ENCODE data around the gene NDUFS2.
A peak's percentile ranks its signal among the peaks of the same experiment; 100 is the strongest.

Gene NDUFS2

DNA sequence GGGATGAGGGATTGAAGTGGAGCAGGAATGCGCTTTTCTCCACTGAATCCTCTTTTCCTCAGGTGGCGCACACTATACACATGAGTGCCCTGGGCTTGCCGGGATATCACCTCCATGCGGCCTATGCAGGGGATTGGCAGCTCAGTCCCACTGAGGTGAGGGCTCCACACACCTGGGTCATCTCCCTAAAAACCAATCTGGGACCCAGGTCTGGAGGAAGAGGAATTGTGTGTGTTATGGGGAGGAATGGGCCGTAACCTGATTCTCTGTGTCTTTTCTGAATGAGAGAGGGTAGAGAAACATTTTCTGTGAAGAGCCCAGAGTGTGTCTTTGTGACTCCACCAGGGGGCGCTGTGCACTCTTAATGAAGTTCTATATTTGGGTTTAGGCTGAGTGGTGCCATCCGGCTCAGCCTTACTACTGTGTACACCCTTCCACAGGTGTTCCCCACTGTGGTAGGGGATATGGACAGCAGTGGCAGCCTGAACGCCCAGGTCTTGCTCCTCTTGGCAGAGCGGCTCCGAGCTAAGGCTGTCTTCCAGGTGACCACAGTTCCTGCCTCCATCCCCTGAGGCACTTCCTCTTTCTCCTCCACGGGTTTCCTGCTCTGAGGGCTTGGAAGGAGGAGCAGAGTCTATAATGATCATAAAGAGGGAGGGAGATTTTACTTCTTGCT, 25.2 kb downstream of the NDUFS2 start:
- peaks cover 5% of the 10 kb centered on the region for H3K79me2 ChIP-seq (ENCODE audit: control insufficient read depth, insufficient read depth, low read length, poor library complexity)
- H3K9ac ChIP-seq (ENCODE audit: low read length): no peak overlapping the region
- H3K18ac ChIP-seq (ENCODE audit: low read length): peak overlapping the region; percentile 12
- peak overlapping the region; percentile 7 for H4K12ac ChIP-seq (ENCODE audit: low read depth, low read length)
- H3K4me3 ChIP-seq (ENCODE audit: low read depth, low read length): no peak overlapping the region
- no peak overlapping the region for H2BK120ac ChIP-seq (ENCODE audit: insufficient read depth, low read length, poor library complexity)
- H4K91ac ChIP-seq (ENCODE audit: low read depth, low read length): peak overlapping the region; percentile 73
- H2BK12ac ChIP-seq (ENCODE audit: low read length): peak overlapping the region; percentile 28
- H2BK5ac ChIP-seq (ENCODE audit: low read depth, low read length, poor library complexity): no peak overlapping the region
- H3K36me3 ChIP-seq (ENCODE audit: control insufficient read depth in 1 of 2, insufficient read depth in 2 of 2, low read length in 2 of 2): peaks cover 10 to 17% of the 10 kb centered on the region in 2 experiments
- H3K23ac ChIP-seq (ENCODE audit: low read length): no peak overlapping the region
- no peaks in the 10 kb centered on the region for H3K27me3 ChIP-seq (ENCODE audit: insufficient read depth, low read length)
- H3K4me1 ChIP-seq (ENCODE audit: control insufficient read depth in 1 of 2, insufficient read depth in 2 of 2, low read length in 2 of 2): peaks cover 23 to 27% of the 10 kb centered on the region in 2 experiments
- peak overlapping the region; percentile 2 for H2AFZ ChIP-seq (ENCODE audit: insufficient read depth, low read length, poor library complexity)
- H4K8ac ChIP-seq (ENCODE audit: low read depth, low read length): peak overlapping the region; percentile 63
- no peaks in the 10 kb centered on the region for H3K9me3 ChIP-seq (ENCODE audit: insufficient read depth, low read depth, low read length)
- H3K14ac ChIP-seq (ENCODE audit: low read length): peak overlapping the region; percentile 13
- DNase-seq: peak; percentile 66 to 90
- H3K4me2 ChIP-seq (ENCODE audit: low read length): peak overlapping the region; percentile 49
- H3K27ac ChIP-seq (ENCODE audit: low read depth, low read length): no peak overlapping the region
- WGBS (ENCODE audit: extremely low coverage, insufficient coverage, insufficient read length): no CpG with 5 or more reads among the region's 11 CpGs
- H3K4ac ChIP-seq (ENCODE audit: low read depth, low read length): no peak overlapping the region
- peak overlapping the region; percentile 25 for H2AK5ac ChIP-seq (ENCODE audit: low read length)
- H3K79me1 ChIP-seq (ENCODE audit: low read length): peaks cover 20% of the 10 kb centered on the region

DNA sequence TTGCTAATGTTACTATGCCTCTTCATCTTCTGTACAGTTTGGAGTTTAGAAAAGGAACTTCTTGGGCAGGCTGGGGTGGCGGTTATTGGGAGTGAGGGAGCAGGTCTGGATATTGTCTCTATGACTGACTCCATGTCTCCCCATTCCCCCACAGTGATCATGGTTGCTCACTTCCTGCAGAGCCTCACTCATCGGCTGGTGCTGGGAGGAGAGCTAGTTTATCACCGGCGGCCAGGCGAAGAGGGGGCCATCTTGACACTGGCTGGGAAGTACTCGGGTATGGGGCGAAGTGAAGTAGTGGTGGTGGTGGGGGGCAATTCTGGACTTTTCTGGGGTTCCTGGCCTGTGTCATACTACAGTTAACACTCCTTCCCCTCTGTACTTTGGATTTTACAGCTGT, 25.9 kb downstream of the NDUFS2 start:
- Histone ChIP-seq H2BK120ac (ENCODE audit: insufficient read depth, low read length, poor library complexity) (no peak overlapping the region), H2BK12ac (ENCODE audit: low read length) (peak overlapping the region; percentile 47), H3K27ac (ENCODE audit: low read depth, low read length) (no peak overlapping the region), H3K79me2 (ENCODE audit: control insufficient read depth, insufficient read depth, low read length, poor library complexity) (peaks cover 5% of the 10 kb centered on the region), H2BK5ac (ENCODE audit: low read depth, low read length, poor library complexity) (no peak overlapping the region), H3K14ac (ENCODE audit: low read length) (no peak overlapping the region), H3K4me3 (ENCODE audit: low read depth, low read length) (no peak overlapping the region), H3K79me1 (ENCODE audit: low read length) (peaks cover 18% of the 10 kb centered on the region), H3K4me1 (ENCODE audit: control insufficient read depth in 1 of 2, insufficient read depth in 2 of 2, low read length in 2 of 2) (peaks cover 23 to 27% of the 10 kb centered on the region in 2 experiments), H2AK5ac (ENCODE audit: low read length) (no peak overlapping the region), H3K4ac (ENCODE audit: low read depth, low read length) (no peak overlapping the region), H3K23ac (ENCODE audit: low read length) (no peak overlapping the region), H4K8ac (ENCODE audit: low read depth, low read length) (peak overlapping the region; percentile 21), H3K18ac (ENCODE audit: low read length) (peak overlapping the region; percentile 31), H3K9ac (ENCODE audit: low read length) (no peak overlapping the region), H2AFZ (ENCODE audit: insufficient read depth, low read length, poor library complexity) (no peak overlapping the region), H4K12ac (ENCODE audit: low read depth, low read length) (no peak overlapping the region), H4K91ac (ENCODE audit: low read depth, low read length) (peak overlapping the region; percentile 28), H3K9me3 (ENCODE audit: insufficient read depth, low read depth, low read length) (peaks cover under 1% of the 10 kb centered on the region), H3K4me2 (ENCODE audit: low read length) (no peak overlapping the region), H3K36me3 (ENCODE audit: control insufficient read depth in 1 of 2, insufficient read depth in 2 of 2, low read length in 2 of 2) (peaks cover 10 to 17% of the 10 kb centered on the region in 2 experiments), H3K27me3 (ENCODE audit: insufficient read depth, low read length) (no peaks in the 10 kb centered on the region)
- DNase-seq: no peak
- WGBS (ENCODE audit: extremely low coverage, insufficient coverage, insufficient read length): no CpG with 5 or more reads among the region's 7 CpGs

GRCh38 chr1:161229896-161230295, 27.7 kb downstream of the NDUFS2 start:
- peaks cover 10 to 17% of the 10 kb centered on the region in 2 experiments for H3K36me3 ChIP-seq (ENCODE audit: control insufficient read depth in 1 of 2, insufficient read depth in 2 of 2, low read length in 2 of 2)
- H3K23ac ChIP-seq (ENCODE audit: low read length): no peak overlapping the region
- H4K12ac ChIP-seq (ENCODE audit: low read depth, low read length): no peak overlapping the region
- H2BK12ac ChIP-seq (ENCODE audit: low read length): no peak overlapping the region
- no peak overlapping the region for H2BK5ac ChIP-seq (ENCODE audit: low read depth, low read length, poor library complexity)
- no peaks in the 10 kb centered on the region for H3K27me3 ChIP-seq (ENCODE audit: insufficient read depth, low read length)
- no CpG with 5 or more reads among the region's 3 CpGs for WGBS (ENCODE audit: extremely low coverage, insufficient coverage, insufficient read length)
- no peak overlapping the region for H3K18ac ChIP-seq (ENCODE audit: low read length)
- H3K9me3 ChIP-seq (ENCODE audit: insufficient read depth, low read depth, low read length): peaks cover 1% of the 10 kb centered on the region
- peaks cover 15% of the 10 kb centered on the region for H3K79me1 ChIP-seq (ENCODE audit: low read length)
- H2AFZ ChIP-seq (ENCODE audit: insufficient read depth, low read length, poor library complexity): no peak overlapping the region
- H3K14ac ChIP-seq (ENCODE audit: low read length): no peak overlapping the region
- H3K79me2 ChIP-seq (ENCODE audit: control insufficient read depth, insufficient read depth, low read length, poor library complexity): peaks cover 5% of the 10 kb centered on the region
- no peak overlapping the region for H4K91ac ChIP-seq (ENCODE audit: low read depth, low read length)
- H3K4ac ChIP-seq (ENCODE audit: low read depth, low read length): no peak overlapping the region
- H3K9ac ChIP-seq (ENCODE audit: low read length): no peak overlapping the region
- no peak overlapping the region for H3K4me2 ChIP-seq (ENCODE audit: low read length)
- H4K8ac ChIP-seq (ENCODE audit: low read depth, low read length): no peak overlapping the region
- no peak overlapping the region for H3K27ac ChIP-seq (ENCODE audit: low read depth, low read length)
- H3K4me1 ChIP-seq (ENCODE audit: control insufficient read depth in 1 of 2, insufficient read depth in 2 of 2, low read length in 2 of 2): peaks cover 23 to 25% of the 10 kb centered on the region in 2 experiments
- DNase-seq: no peak
- H3K4me3 ChIP-seq (ENCODE audit: low read depth, low read length): no peak overlapping the region
- H2BK120ac ChIP-seq (ENCODE audit: insufficient read depth, low read length, poor library complexity): no peak overlapping the region
- H2AK5ac ChIP-seq (ENCODE audit: low read length): no peak overlapping the region

DNA sequence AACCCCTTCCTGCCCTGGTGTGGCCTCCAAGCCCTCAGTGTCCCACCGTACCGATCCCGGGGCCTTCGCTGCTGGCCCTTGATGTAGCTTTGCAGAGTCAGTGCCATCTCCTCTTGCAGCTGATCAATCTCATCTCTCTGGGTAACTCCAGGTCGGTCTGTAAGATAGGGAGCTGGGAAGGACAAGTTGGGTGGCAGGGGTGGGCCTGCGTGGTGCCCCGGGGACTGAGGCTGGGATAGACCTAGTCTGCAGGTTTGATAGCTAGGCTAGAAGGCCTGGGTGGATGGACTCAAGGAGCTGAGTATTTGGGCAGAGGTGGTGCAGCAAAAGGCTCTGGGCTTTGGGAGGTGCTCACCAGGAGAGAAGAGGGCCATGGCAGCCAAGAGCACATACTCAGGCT, 28.6 kb downstream of the NDUFS2 start:
- Histone ChIP-seq H3K4me2 (ENCODE audit: low read length) (no peak overlapping the region), H3K27ac (ENCODE audit: low read depth, low read length) (no peak overlapping the region), H4K91ac (ENCODE audit: low read depth, low read length) (no peak overlapping the region), H3K4me1 (ENCODE audit: control insufficient read depth in 1 of 2, insufficient read depth in 2 of 2, low read length in 2 of 2) (peaks cover 18 to 19% of the 10 kb centered on the region in 2 experiments), H3K27me3 (ENCODE audit: insufficient read depth, low read length) (no peaks in the 10 kb centered on the region), H3K18ac (ENCODE audit: low read length) (no peak overlapping the region), H3K79me1 (ENCODE audit: low read length) (peaks cover 10% of the 10 kb centered on the region), H2AK5ac (ENCODE audit: low read length) (no peak overlapping the region), H3K9me3 (ENCODE audit: insufficient read depth, low read depth, low read length) (peaks cover 1% of the 10 kb centered on the region), H3K9ac (ENCODE audit: low read length) (no peak overlapping the region), H3K79me2 (ENCODE audit: control insufficient read depth, insufficient read depth, low read length, poor library complexity) (peaks cover 5% of the 10 kb centered on the region), H2BK120ac (ENCODE audit: insufficient read depth, low read length, poor library complexity) (no peak overlapping the region), H2AFZ (ENCODE audit: insufficient read depth, low read length, poor library complexity) (no peak overlapping the region), H4K12ac (ENCODE audit: low read depth, low read length) (no peak overlapping the region), H3K4ac (ENCODE audit: low read depth, low read length) (no peak overlapping the region), H4K8ac (ENCODE audit: low read depth, low read length) (no peak overlapping the region), H3K14ac (ENCODE audit: low read length) (no peak overlapping the region), H3K23ac (ENCODE audit: low read length) (no peak overlapping the region), H3K36me3 (ENCODE audit: control insufficient read depth in 1 of 2, insufficient read depth in 2 of 2, low read length in 2 of 2) (peaks cover 10 to 17% of the 10 kb centered on the region in 2 experiments), H2BK12ac (ENCODE audit: low read length) (no peak overlapping the region), H2BK5ac (ENCODE audit: low read depth, low read length, poor library complexity) (no peak overlapping the region), H3K4me3 (ENCODE audit: low read depth, low read length) (no peak overlapping the region)
- WGBS (ENCODE audit: extremely low coverage, insufficient coverage, insufficient read length): no CpG with 5 or more reads among the region's 7 CpGs
- no peak for DNase-seq
